Trophoblast cell (in vitro differentiated cells and primary cell): ENCODE measurements around the gene AXIN1.
A peak's percentile ranks its signal among the peaks of the same experiment; 100 is the strongest.

Experiments
- DNase-seq, 2 donors: peaks; one replicate each; pipeline ENCODE4 v3.0.0-alpha.2; 2016
- H2AFZ ChIP-seq: 2 replicates; pipeline ENCODE4 v1.6.1; 2013; ENCODE audit warnings: low read length, moderate library complexity, mild to moderate bottlenecking; ENCODE audit not compliant: insufficient read depth, poor library complexity
- H2AK5ac ChIP-seq: 2 replicates; pipeline ENCODE4 v1.6.1; 2013; ENCODE audit warnings: mild to moderate bottlenecking, low read length
- H2BK120ac ChIP-seq: 2 replicates; pipeline ENCODE4 v1.6.1; 2013; ENCODE audit warnings: low read length, mild to moderate bottlenecking, moderate library complexity; ENCODE audit not compliant: insufficient read depth, poor library complexity
- H2BK12ac ChIP-seq: 2 replicates; pipeline ENCODE4 v1.6.1; 2013; ENCODE audit warnings: mild to moderate bottlenecking, low read length, moderate library complexity
- H2BK5ac ChIP-seq: 2 replicates; pipeline ENCODE4 v1.6.1; 2013; ENCODE audit warnings: low read length, low read depth, moderate library complexity, mild to moderate bottlenecking; ENCODE audit not compliant: poor library complexity
- H3K14ac ChIP-seq: 2 replicates; pipeline ENCODE4 v1.6.1; 2013; ENCODE audit warnings: mild to moderate bottlenecking, low read length
- H3K18ac ChIP-seq: 2 replicates; pipeline ENCODE4 v1.6.1; 2013; ENCODE audit warnings: mild to moderate bottlenecking, low read length
- H3K23ac ChIP-seq: 2 replicates; pipeline ENCODE4 v1.6.1; 2013; ENCODE audit warnings: low read length
- H3K27ac ChIP-seq: 2 replicates; pipeline ENCODE4 v1.5.1; 2013; ENCODE audit warnings: low read depth, mild to moderate bottlenecking, inconsistent platforms, low read length, moderate library complexity
- H3K27me3 ChIP-seq: 2 replicates; pipeline ENCODE4 v1.6.1; 2013; ENCODE audit warnings: inconsistent platforms, mild to moderate bottlenecking, low read length, moderate library complexity; ENCODE audit not compliant: insufficient read depth
- H3K36me3 ChIP-seq, 2 experiments: 1 replicate in 1 of 2; 2 replicates in 1 of 2; pipeline ENCODE4 v1.6.1; 2013; ENCODE audit warnings: low read length in 2 of 2, mild to moderate bottlenecking in 2 of 2, moderate library complexity in 1 of 2; ENCODE audit not compliant: insufficient read depth in 2 of 2, control insufficient read depth in 1 of 2
- H3K4ac ChIP-seq: 2 replicates; pipeline ENCODE4 v1.6.1; 2013; ENCODE audit warnings: low read depth, mild to moderate bottlenecking, low read length, moderate library complexity
- H3K4me1 ChIP-seq, 2 experiments: 1 replicate in 1 of 2; 2 replicates in 1 of 2; pipeline ENCODE4 v1.6.1; 2013; ENCODE audit warnings: low read length in 2 of 2, mild to moderate bottlenecking in 2 of 2, moderate library complexity in 1 of 2; ENCODE audit not compliant: insufficient read depth in 2 of 2, control insufficient read depth in 1 of 2
- H3K4me2 ChIP-seq: 2 replicates; pipeline ENCODE4 v1.6.1; 2013; ENCODE audit warnings: inconsistent platforms, mild to moderate bottlenecking, low read length, moderate library complexity
- H3K4me3 ChIP-seq: 2 replicates; pipeline ENCODE4 v1.5.1; 2013; ENCODE audit warnings: mild to moderate bottlenecking, low read depth, low read length, inconsistent platforms
- H3K79me1 ChIP-seq: one replicate; pipeline ENCODE4 v1.6.1; 2013; ENCODE audit warnings: low read length
- H3K79me2 ChIP-seq: 2 replicates; pipeline ENCODE4 v1.6.1; 2013; ENCODE audit warnings: low read length, mild to moderate bottlenecking; ENCODE audit not compliant: control insufficient read depth, insufficient read depth, poor library complexity
- H3K9ac ChIP-seq: 2 replicates; pipeline ENCODE4 v1.6.1; 2013; ENCODE audit warnings: mild to moderate bottlenecking, low read length
- H3K9me3 ChIP-seq: 2 replicates; pipeline ENCODE4 v1.6.1; 2013; ENCODE audit warnings: low read depth, mild to moderate bottlenecking, control low read depth, inconsistent platforms, low read length; ENCODE audit not compliant: insufficient read depth
- H4K12ac ChIP-seq: 2 replicates; pipeline ENCODE4 v1.6.1; 2013; ENCODE audit warnings: low read depth, mild to moderate bottlenecking, low read length, moderate library complexity
- H4K8ac ChIP-seq: 2 replicates; pipeline ENCODE4 v1.6.1; 2013; ENCODE audit warnings: low read depth, mild to moderate bottlenecking, low read length, moderate library complexity
- H4K91ac ChIP-seq: one replicate; pipeline ENCODE4 v1.6.1; 2013; ENCODE audit warnings: low read depth, mild to moderate bottlenecking, low read length, moderate library complexity
- WGBS: extraction: QIAGEN DNeasy Blood & Tissue Kit; methylation state at CpG from one replicate; pipeline ENCODE4 v1.1.7; 2013; ENCODE audit warnings: missing lambda C conversion rate; ENCODE audit not compliant: insufficient read length, insufficient coverage; ENCODE audit errors: extremely low coverage; 5-methylcytosine and 5-hydroxymethylcytosine counted together

Gene AXIN1

GRCh38 chr16:322476-323143, 29.9 kb downstream of the AXIN1 start:
- Histone ChIP-seq H4K12ac (no peak overlapping the region), H3K23ac (no peak overlapping the region), H3K4me1 (no peaks in the 10 kb centered on the region), H3K14ac (no peak overlapping the region), H3K79me2 (no peaks in the 10 kb centered on the region), H3K79me1 (no peaks in the 10 kb centered on the region), H3K4ac (no peak overlapping the region), H3K18ac (no peak overlapping the region), H3K27me3 (no peaks in the 10 kb centered on the region), H3K9ac (no peak overlapping the region), H2AK5ac (no peak overlapping the region), H3K4me3 (no peak overlapping the region), H3K36me3 (peaks cover 13 to 18% of the 10 kb centered on the region in 2 experiments), H3K9me3 (peaks cover 2% of the 10 kb centered on the region), H3K27ac (no peak overlapping the region), H2AFZ (no peak overlapping the region), H2BK12ac (no peak overlapping the region), H4K91ac (no peak overlapping the region), H2BK120ac (no peak overlapping the region), H3K4me2 (no peak overlapping the region), H2BK5ac (no peak overlapping the region), H4K8ac (no peak overlapping the region)
- DNase-seq, result no peak
- WGBS, result no CpG with 5 or more reads among the region's 13 CpGs

GRCh38 chr16:321532-321931, 31.0 kb downstream of the AXIN1 start:
- H3K4ac ChIP-seq, result no peak overlapping the region

GRCh38 chr16:320206-320605, 32.3 kb downstream of the AXIN1 start:
- H3K36me3 ChIP-seq, result peaks cover 10 to 17% of the 10 kb centered on the region in 2 experiments
- no peak overlapping the region for H3K23ac ChIP-seq
- no peak overlapping the region for H3K9ac ChIP-seq
- no peak overlapping the region for H2BK12ac ChIP-seq
- no peak overlapping the region for H4K12ac ChIP-seq
- H3K27ac ChIP-seq, result no peak overlapping the region
- DNase-seq, result peak in 1 of 2 donors; percentile 57
- no peak overlapping the region for H2BK120ac ChIP-seq
- H3K79me2 ChIP-seq, result no peaks in the 10 kb centered on the region
- H2AFZ ChIP-seq, result no peak overlapping the region
- no peak overlapping the region for H2AK5ac ChIP-seq
- H3K4ac ChIP-seq, result no peak overlapping the region
- H3K4me2 ChIP-seq, result no peak overlapping the region
- no peak overlapping the region for H3K4me3 ChIP-seq
- H3K14ac ChIP-seq, result no peak overlapping the region
- H3K18ac ChIP-seq, result no peak overlapping the region
- no peaks in the 10 kb centered on the region for H3K27me3 ChIP-seq
- no peaks in the 10 kb centered on the region for H3K79me1 ChIP-seq
- H3K9me3 ChIP-seq, result peaks cover 2% of the 10 kb centered on the region
- H3K4me1 ChIP-seq, result peaks cover 6 to 8% of the 10 kb centered on the region in 2 experiments
- WGBS, result no CpG with 5 or more reads among the region's 5 CpGs
- no peak overlapping the region for H4K91ac ChIP-seq
- H2BK5ac ChIP-seq, result no peak overlapping the region
- H4K8ac ChIP-seq, result no peak overlapping the region

More at GRCh38 chr16:321532-321931, 31.0 kb downstream of the AXIN1 start:
- Histone ChIP-seq H2AK5ac (no peak overlapping the region), H2BK5ac (no peak overlapping the region), H4K8ac (no peak overlapping the region), H4K91ac (no peak overlapping the region), H2BK12ac (no peak overlapping the region), H3K4me1 (peaks cover 6 to 8% of the 10 kb centered on the region in 2 experiments), H3K79me1 (no peaks in the 10 kb centered on the region), H3K27me3 (no peaks in the 10 kb centered on the region), H3K9me3 (peaks cover 2% of the 10 kb centered on the region), H3K36me3 (peaks cover 13 to 20% of the 10 kb centered on the region in 2 experiments), H3K18ac (no peak overlapping the region), H3K79me2 (no peaks in the 10 kb centered on the region), H3K14ac (no peak overlapping the region), H3K23ac (no peak overlapping the region), H3K4me3 (no peak overlapping the region), H3K4me2 (no peak overlapping the region), H4K12ac (no peak overlapping the region), H3K9ac (no peak overlapping the region), H3K27ac (no peak overlapping the region), H2BK120ac (no peak overlapping the region), H2AFZ (no peak overlapping the region)
- WGBS, result no CpG with 5 or more reads among the region's 9 CpGs
- no peak for DNase-seq

- Histone ChIP-seq H4K91ac (no peak overlapping the region), H3K18ac (no peak overlapping the region), H2AK5ac (no peak overlapping the region), H3K79me1 (no peaks in the 10 kb centered on the region), H3K79me2 (no peaks in the 10 kb centered on the region), H3K4me1 (peaks cover 6 to 8% of the 10 kb centered on the region in 2 experiments), H3K9me3 (no peaks in the 10 kb centered on the region), H3K14ac (no peak overlapping the region), H3K9ac (no peak overlapping the region), H3K36me3 (peaks cover 15 to 25% of the 10 kb centered on the region in 2 experiments), H2BK120ac (no peak overlapping the region), H3K4ac (no peak overlapping the region), H3K27ac (no peak overlapping the region), H4K8ac (no peak overlapping the region), H4K12ac (no peak overlapping the region), H3K23ac (no peak overlapping the region), H3K4me2 (no peak overlapping the region), H2BK12ac (no peak overlapping the region), H2BK5ac (no peak overlapping the region), H2AFZ (no peak overlapping the region), H3K27me3 (no peaks in the 10 kb centered on the region), H3K4me3 (no peak overlapping the region)
- no peak for DNase-seq
- no CpG with 5 or more reads among the region's 22 CpGs for WGBS
Measured at GRCh38 chr16:318628-319027, 33.9 kb downstream of the AXIN1 start.
